ENCODE data around the gene ALDH1A1. TPM values are rescaled to one million over a fixed set of nuclear protein-coding genes. Genes with fewer than 3 reads are reported as not detected.

Gene ALDH1A1
- total RNA-seq, 2 donors from 2014 or later = 16.8 to 427 TPM

DNA sequence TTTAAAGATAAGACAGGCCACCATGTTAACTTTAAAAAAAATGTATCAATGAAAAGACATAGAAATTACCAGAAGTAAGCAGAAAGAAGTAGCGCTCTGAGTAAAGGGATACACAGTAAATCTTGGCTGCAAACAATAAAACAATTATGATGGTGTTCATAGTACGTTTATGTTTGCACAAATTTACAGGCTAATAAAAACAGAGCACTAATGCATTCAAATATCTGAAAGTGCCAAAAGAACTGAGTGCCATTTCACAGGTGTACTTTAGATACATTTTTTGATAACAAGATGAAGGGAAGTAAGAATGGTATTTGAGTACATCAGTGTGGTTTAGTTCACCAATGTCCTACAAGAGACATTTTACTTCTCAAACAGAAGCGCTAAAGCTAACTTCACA lies 32.9 kb upstream of the ALDH1A1 start:
- Histone ChIP-seq H3K9me3 (no peaks in the 10 kb centered on the region), H3K4me1 (replicated peaks) (no peaks in the 10 kb centered on the region), H3K27me3 (replicated peaks; ENCODE audit: insufficient read depth) (no peaks in the 10 kb centered on the region), H3K4me3 (no peak overlapping the region), H3K27ac (no peak overlapping the region), H3K36me3 (no peaks in the 10 kb centered on the region)
- DNase-seq (ENCODE audit: low spot score) = no peak
- 32% methylated on average over 3 of the region's 3 CpGs for WGBS
- TF ChIP-seq, protein P1, sequence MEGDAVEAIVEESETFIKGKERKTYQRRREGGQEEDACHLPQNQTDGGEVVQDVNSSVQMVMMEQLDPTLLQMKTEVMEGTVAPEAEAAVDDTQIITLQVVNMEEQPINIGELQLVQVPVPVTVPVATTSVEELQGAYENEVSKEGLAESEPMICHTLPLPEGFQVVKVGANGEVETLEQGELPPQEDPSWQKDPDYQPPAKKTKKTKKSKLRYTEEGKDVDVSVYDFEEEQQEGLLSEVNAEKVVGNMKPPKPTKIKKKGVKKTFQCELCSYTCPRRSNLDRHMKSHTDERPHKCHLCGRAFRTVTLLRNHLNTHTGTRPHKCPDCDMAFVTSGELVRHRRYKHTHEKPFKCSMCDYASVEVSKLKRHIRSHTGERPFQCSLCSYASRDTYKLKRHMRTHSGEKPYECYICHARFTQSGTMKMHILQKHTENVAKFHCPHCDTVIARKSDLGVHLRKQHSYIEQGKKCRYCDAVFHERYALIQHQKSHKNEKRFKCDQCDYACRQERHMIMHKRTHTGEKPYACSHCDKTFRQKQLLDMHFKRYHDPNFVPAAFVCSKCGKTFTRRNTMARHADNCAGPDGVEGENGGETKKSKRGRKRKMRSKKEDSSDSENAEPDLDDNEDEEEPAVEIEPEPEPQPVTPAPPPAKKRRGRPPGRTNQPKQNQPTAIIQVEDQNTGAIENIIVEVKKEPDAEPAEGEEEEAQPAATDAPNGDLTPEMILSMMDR (IDR thresholded peaks at IDR 0.05) = no peak
- TF ChIP-seq POLR2AphosphoS5 (IDR thresholded peaks at IDR 0.05) (peak; percentile 80), POLR2A (IDR thresholded peaks at IDR 0.05) (no peak)
- intact Hi-C loops (cut with DNase I) = loop anchor here (2.0 kb wide), 1 partner anchor 53 kb away; no protein-coding TSS in a partner anchor

DNA sequence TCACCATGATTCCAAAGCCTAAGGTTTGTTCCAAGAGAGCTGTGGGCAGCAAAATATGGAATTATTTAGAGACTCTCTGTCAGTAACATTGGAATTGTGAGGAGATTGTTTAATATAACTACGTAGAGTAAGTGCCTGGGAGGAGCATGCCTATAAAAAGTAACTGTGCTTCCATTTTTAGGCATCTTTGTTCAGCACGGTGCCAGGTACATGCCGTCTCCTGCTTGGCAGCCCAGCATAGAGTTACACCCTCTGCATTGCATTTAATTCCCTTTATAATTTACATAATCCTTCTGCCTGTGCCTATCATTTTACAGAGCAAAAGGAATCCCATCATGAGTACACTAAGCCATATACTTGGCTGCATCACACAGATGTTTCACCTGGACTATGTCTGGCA lies 32.1 kb upstream of the ALDH1A1 start:
- peak; percentile 55 for DNase-seq (ENCODE audit: low spot score)
- H3K36me3 ChIP-seq = no peaks in the 10 kb centered on the region
- no peak overlapping the region for H3K4me3 ChIP-seq
- H3K27me3 ChIP-seq (replicated peaks; ENCODE audit: insufficient read depth) = no peaks in the 10 kb centered on the region
- intact Hi-C loops (cut with DNase I) = loop anchor here (2.0 kb wide), 1 partner anchor 54 kb away; no protein-coding TSS in a partner anchor
- no peaks in the 10 kb centered on the region for H3K4me1 ChIP-seq (replicated peaks)
- H3K27ac ChIP-seq = no peak overlapping the region
- 11% methylated on average over 3 of the region's 3 CpGs for WGBS
- TF ChIP-seq POLR2A (IDR thresholded peaks at IDR 0.05) = no peak
- TF ChIP-seq POLR2AphosphoS5 (IDR thresholded peaks at IDR 0.05) = peak; percentile 66
- H3K9me3 ChIP-seq = no peaks in the 10 kb centered on the region

- H3K4me3 ChIP-seq = no peak overlapping the region
- WGBS = 68% methylated on average over 2 of the region's 2 CpGs
- no peaks in the 10 kb centered on the region for H3K9me3 ChIP-seq
- intact Hi-C loops (cut with DNase I) = loop anchor here (2.0 kb wide), 1 partner anchor 54 kb away; no protein-coding TSS in a partner anchor
- H3K27me3 ChIP-seq (replicated peaks; ENCODE audit: insufficient read depth) = no peaks in the 10 kb centered on the region
- TF ChIP-seq, protein P1 (IDR thresholded peaks at IDR 0.05) = no peak
- TF ChIP-seq POLR2A (IDR thresholded peaks at IDR 0.05) = no peak
- no peak for TF ChIP-seq POLR2AphosphoS5 (IDR thresholded peaks at IDR 0.05)
- no peaks in the 10 kb centered on the region for H3K36me3 ChIP-seq
- DNase-seq (ENCODE audit: low spot score) = no peak
- no peaks in the 10 kb centered on the region for H3K4me1 ChIP-seq (replicated peaks)
- H3K27ac ChIP-seq = peak overlapping the region in 1 of 2 donors; percentile 13
These were observed 31.5 kb upstream of the ALDH1A1 start for GRCh38 chr9:72984226-72984947.

DNA sequence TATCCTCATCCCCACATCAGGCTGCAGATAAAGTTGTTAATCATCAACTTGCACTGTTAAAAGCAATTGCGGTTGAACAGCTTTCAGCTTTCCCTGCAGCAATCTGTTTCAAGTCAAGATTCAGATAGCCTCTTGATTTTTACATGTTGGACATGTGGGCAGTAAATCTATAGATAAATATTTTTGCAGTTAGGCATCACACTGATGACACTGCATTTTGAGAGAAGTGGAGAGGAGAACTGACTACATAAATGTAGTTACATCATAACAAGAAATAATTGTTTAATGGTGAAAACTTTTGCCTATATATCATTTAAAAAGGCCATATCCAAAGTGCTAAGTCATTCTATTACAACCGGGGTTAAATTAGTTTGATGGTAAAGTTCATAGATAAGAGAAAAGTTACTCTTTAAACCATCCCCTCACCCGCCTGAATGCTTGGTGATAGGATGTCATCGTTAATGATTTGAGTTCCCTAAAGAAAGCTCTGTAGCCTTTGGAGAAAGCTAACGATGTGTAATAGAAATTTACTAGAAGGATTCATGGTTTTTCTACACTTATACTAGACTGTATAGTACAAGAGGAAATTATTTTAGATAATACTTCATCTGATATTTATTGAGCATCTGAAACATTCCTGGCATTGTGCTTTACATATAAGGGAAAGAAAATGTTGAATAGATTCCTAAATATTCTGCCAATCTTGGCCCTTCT lies 30.8 kb upstream of the ALDH1A1 start:
- H3K27me3 ChIP-seq (replicated peaks; ENCODE audit: insufficient read depth) = no peaks in the 10 kb centered on the region
- 48% methylated on average over 5 of the region's 5 CpGs for WGBS
- intact Hi-C loops (cut with DNase I) = loop anchor here (2.0 kb wide), 1 partner anchor 55 kb away; no protein-coding TSS in a partner anchor
- peak overlapping the region in 1 of 2 donors; percentile 13 for H3K27ac ChIP-seq
- H3K36me3 ChIP-seq = no peaks in the 10 kb centered on the region
- H3K4me1 ChIP-seq (replicated peaks) = no peaks in the 10 kb centered on the region
- no peak overlapping the region for H3K4me3 ChIP-seq
- no peaks in the 10 kb centered on the region for H3K9me3 ChIP-seq
- no peak for TF ChIP-seq POLR2A (IDR thresholded peaks at IDR 0.05)
- DNase-seq (ENCODE audit: low spot score) = no peak

DNA sequence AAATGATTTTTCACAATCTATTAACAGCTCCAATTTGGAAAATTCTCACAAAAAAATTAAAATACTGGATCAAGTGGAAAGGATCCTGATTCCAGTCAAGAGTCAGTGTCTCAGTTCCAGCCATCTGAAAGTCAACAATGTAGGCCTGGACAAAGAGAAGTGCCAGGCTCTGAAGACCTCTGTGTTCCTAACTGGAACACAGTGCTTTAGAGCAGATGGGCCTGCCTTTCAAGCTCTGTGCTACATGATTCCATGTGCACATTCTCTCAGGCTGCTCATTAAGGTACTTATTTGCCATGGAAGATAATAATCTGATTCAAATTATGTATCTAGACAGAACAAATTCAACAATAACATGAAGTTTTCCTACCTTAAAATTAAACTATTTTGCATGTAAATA lies 30.2 kb upstream of the ALDH1A1 start:
- no peak overlapping the region for H3K27ac ChIP-seq
- DNase-seq (ENCODE audit: low spot score) = no peak
- no peaks in the 10 kb centered on the region for H3K27me3 ChIP-seq (replicated peaks; ENCODE audit: insufficient read depth)
- H3K4me3 ChIP-seq = no peak overlapping the region
- intact Hi-C loops (cut with DNase I) = no loop called here
- H3K36me3 ChIP-seq = no peaks in the 10 kb centered on the region
- peak; percentile 31 for TF ChIP-seq POLR2AphosphoS5 (IDR thresholded peaks at IDR 0.05)
- no peak for TF ChIP-seq POLR2A (IDR thresholded peaks at IDR 0.05)
- no peaks in the 10 kb centered on the region for H3K9me3 ChIP-seq
- H3K4me1 ChIP-seq (replicated peaks) = no peaks in the 10 kb centered on the region

DNA sequence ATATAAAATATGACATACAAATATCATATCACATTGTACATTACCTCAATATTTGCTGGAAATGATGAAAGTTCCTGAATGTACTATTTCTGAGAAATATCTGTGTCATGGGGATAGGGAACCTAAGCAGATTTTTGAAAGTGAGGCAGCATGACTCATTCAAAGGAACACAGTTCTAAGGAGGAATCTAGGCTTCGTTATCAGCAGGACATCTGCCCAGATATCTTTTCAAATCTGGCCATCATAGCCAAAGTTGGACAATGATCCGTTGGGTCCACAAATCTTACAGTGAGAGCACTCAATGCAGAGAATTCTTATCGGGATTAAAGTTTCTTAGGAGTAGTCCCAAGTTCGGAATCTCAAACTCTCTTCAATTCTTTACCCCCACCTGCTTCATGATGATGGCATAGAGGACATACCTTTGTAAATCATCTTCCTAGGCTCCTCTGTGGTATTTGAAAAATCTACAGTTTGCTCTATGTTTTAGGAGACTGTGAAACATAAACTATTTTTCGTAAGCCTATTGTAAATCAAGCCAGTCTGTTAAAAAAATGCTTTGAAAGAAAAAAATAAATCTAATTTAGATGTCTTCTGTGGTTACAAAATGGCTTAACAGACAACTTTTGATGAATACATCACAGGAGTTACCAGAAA lies 29.4 kb upstream of the ALDH1A1 start:
- Histone ChIP-seq H3K27me3 (replicated peaks; ENCODE audit: insufficient read depth) (no peaks in the 10 kb centered on the region), H3K4me1 (replicated peaks) (no peaks in the 10 kb centered on the region), H3K4me3 (no peak overlapping the region), H3K9me3 (no peaks in the 10 kb centered on the region), H3K36me3 (no peaks in the 10 kb centered on the region), H3K27ac (no peak overlapping the region)
- TF ChIP-seq POLR2A (IDR thresholded peaks at IDR 0.05) (no peak), POLR2AphosphoS5 (IDR thresholded peaks at IDR 0.05) (no peak)
- TF ChIP-seq, protein P1 (IDR thresholded peaks at IDR 0.05) = no peak
- intact Hi-C loops (cut with DNase I) = no loop called here
- 71% methylated on average over 5 of the region's 5 CpGs for WGBS
- DNase-seq (ENCODE audit: low spot score) = no peak

All from prostate gland (tissue), 2 donors.